Stomach (tissue), 4 donors: ENCODE results near the gene CRIM1.

ENCODE experiments used
- CTCF ChIP-seq, 7 experiments: fragments of 450-650 bp in 4 of 7; fragments of 200-600 bp in 3 of 7; sonication (generic) in 3 of 7; IDR thresholded peaks; one replicate each; pipeline ENCODE4 v1.5.1; 2016 to 2019; ENCODE audit warnings: antibody characterized with exemption in 7 of 7, control low read depth in 2 of 7, mild to moderate bottlenecking in 1 of 7
- EP300 ChIP-seq: sonication (generic); formaldehyde crosslinking; IDR thresholded peaks from one replicate; pipeline ENCODE4 v1.6.1; 2017; ENCODE audit warnings: antibody characterized with exemption
- POLR2A ChIP-seq, 4 donors: fragments of 450-650 bp; IDR thresholded peaks; one replicate each; pipeline ENCODE4 v1.6.1; 2016; ENCODE audit warnings: antibody characterized with exemption in 4 of 4, control low read depth in 2 of 4, mild to moderate bottlenecking in 1 of 4, moderate library complexity in 1 of 4
- POLR2AphosphoS5 ChIP-seq, 3 donors: sonication (generic); formaldehyde crosslinking; IDR thresholded peaks; one replicate each; pipeline ENCODE4 v1.6.1; 2016; ENCODE audit warnings: antibody characterized with exemption in 3 of 3

- TF ChIP-seq POLR2A (IDR thresholded peaks at IDR 0.05) (no peak), CTCF (IDR thresholded peaks at IDR 0.05) (no peak), EP300 (no peak), POLR2AphosphoS5 (IDR thresholded peaks at IDR 0.05) (no peak)
Measured at GRCh38 chr2:36381993-36382392, 26.4 kb downstream of the CRIM1 start.
